ENCODE results near the gene SRD5A1. TPM values are rescaled to one million over a fixed set of nuclear protein-coding genes. Genes with fewer than 3 reads are reported as not detected.

The SRD5A1 gene
- total RNA-seq, 1 experiment from 2014 or later = 29.9 TPM

DNA sequence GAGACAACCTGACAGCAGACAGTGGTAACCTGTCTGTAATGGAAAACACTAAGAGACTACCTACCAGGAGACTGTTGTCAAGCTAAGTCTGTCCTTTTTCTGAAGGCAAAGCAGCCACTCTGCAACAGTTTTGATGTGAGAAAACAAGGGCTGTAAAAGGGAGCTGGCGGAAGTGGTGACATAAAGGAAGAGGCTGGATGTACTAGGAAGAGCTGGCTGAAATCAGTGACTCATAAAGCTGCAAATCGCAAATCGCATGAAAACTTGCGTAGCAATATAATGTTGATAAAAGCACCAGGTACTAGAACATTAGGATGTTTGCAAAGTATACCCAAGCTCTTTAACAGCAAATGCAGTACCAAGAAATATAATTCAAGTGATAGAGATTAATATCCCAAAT is 1.8 kb upstream of the SRD5A1 start:
- Histone ChIP-seq H3K9ac (ENCODE audit: extremely low read depth, insufficient read length, low read length) (no peak overlapping the region), H4K5ac (ENCODE audit: insufficient read length, low read depth, low read length) (no peak overlapping the region), H3K4ac (ENCODE audit: low read depth, low read length) (no peak overlapping the region), H3K18ac (ENCODE audit: insufficient read length, low read depth, low read length) (no peak overlapping the region), H3T11ph (ENCODE audit: low read length) (no peak overlapping the region), H2AFZ (ENCODE audit: low read length) (no peak overlapping the region), H3K9me3 (ENCODE audit: control insufficient read depth, low read depth, low read length) (no peaks in the 10 kb centered on the region), H2BK12ac (ENCODE audit: insufficient read length, low read depth, low read length) (no peak overlapping the region), H4K8ac (replicated peaks; ENCODE audit: insufficient read length, low read depth, low read length) (no peak overlapping the region), H3K56ac (ENCODE audit: insufficient read length, low read depth, low read length) (no peak overlapping the region), H4K91ac (ENCODE audit: insufficient read length, low read depth, low read length) (no peak overlapping the region), H3K79me2 (ENCODE audit: insufficient read depth, low read length) (peaks cover 19% of the 10 kb centered on the region; the same call in 1 of the 2 replicates), H3K27me3 (ENCODE audit: insufficient read depth, low read length) (no peaks in the 10 kb centered on the region), H3K4me2 (ENCODE audit: insufficient read depth, insufficient read length, low read length) (peak overlapping the region; percentile 96), H3K4me1 (ENCODE audit: insufficient read depth, low read length) (no peaks in the 10 kb centered on the region), H4K20me1 (ENCODE audit: control insufficient read depth, insufficient read depth, insufficient read length) (no peaks in the 10 kb centered on the region), H2BK15ac (ENCODE audit: low read depth, low read length) (no peak overlapping the region), H2BK20ac (ENCODE audit: low read depth, low read length, poor library complexity, severe bottlenecking) (no peak overlapping the region), H3K23me2 (ENCODE audit: insufficient read length, low read depth, low read length, poor library complexity, severe bottlenecking) (peaks cover 3% of the 10 kb centered on the region), H3K27ac (ENCODE audit: insufficient read length, low read depth, low read length) (no peak overlapping the region), H2BK120ac (ENCODE audit: low read depth, low read length, poor library complexity, severe bottlenecking) (no peak overlapping the region), H2AK5ac (ENCODE audit: insufficient read length, low read length) (no peak overlapping the region), H2BK5ac (ENCODE audit: insufficient read length, low read length) (no peak overlapping the region), H3K23ac (ENCODE audit: insufficient read length, low read depth, low read length) (no peak overlapping the region), H3K14ac (ENCODE audit: insufficient read depth, low read length) (no peak overlapping the region), H3K79me1 (ENCODE audit: insufficient read depth, low read depth, low read length, poor library complexity, severe bottlenecking) (no peaks in the 10 kb centered on the region)
- DNase-seq = no peak
- Mint-ChIP-seq H3K4me1 (peaks cover 12 to 20% of the 10 kb centered on the region in 2 experiments), H3K27me3 (ENCODE audit: low read depth) (no peaks in the 10 kb centered on the region), H3K4me3 (peak overlapping the region; percentile 95 to 99), H3K9me3 (no peaks in the 10 kb centered on the region), H3K36me3 (ENCODE audit: insufficient read depth in 1 of 3, low read depth in 3 of 3) (peaks cover 38 to 54% (median 43%) of the 10 kb centered on the region in 3 experiments; a peak in 6 of 7 replicates), H3K27ac (no peak overlapping the region)
- TF ChIP-seq CTCF (conservative IDR thresholded peaks at IDR 0.05) = no peak
- WGBS (ENCODE audit: extremely low coverage, insufficient read length, low lambda C conversion rate) = no CpG with 5 or more reads among the region's 4 CpGs

All from H9 (cell line).